Hepatocyte (in vitro differentiated cells): ENCODE data around the gene ARL17B.
"Not testable (repeated sequence)": the region's sequence is repeated elsewhere in the genome, so short reads cannot be mapped to it uniquely, and the experiment has no call there.

ENCODE experiments used
- EZH2 ChIP-seq: fragments of 200-600 bp; sonication (generic); IDR thresholded peaks from 2 replicates; pipeline ENCODE4 v1.6.1; 2016; ENCODE audit warnings: antibody characterized with exemption, mild to moderate bottlenecking, borderline replicate concordance
- EZH2phosphoT487 ChIP-seq: fragments of 200-600 bp; sonication (generic); IDR thresholded peaks from one replicate; pipeline ENCODE4 v1.6.1; 2018; ENCODE audit warnings: antibody characterized with exemption, mild to moderate bottlenecking, low read depth, moderate library complexity; ENCODE audit not compliant: unreplicated experiment, severe bottlenecking
- TF ChIP-seq, protein P1 (sequence below): fragments of 200-600 bp; sonication (generic); IDR thresholded peaks from 2 replicates; pipeline ENCODE4 v1.5.1; 2016; ENCODE audit warnings: antibody characterized with exemption, mild to moderate bottlenecking; ENCODE audit not compliant: poor library complexity

DNA sequence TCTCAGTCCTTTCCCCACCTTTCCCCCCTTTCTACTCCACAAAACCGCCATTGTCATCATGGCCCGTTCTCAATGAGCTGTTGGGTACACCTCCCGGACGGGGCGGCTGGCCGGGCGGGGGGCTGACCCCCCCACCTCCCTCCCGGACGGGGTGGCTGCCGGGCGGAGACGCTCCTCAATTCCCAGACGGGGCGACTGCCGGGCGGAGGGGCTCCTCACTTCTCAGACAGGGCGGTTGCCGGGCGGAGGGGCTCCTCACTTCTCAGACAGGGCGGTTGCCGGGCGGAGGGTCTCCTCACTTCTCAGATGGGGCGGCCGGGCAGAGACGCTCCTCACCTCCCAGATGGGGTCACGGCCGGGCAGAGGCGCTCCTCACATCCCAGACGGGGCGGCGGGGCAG is 108.8 kb downstream of the ARL17B start:
- TF ChIP-seq, protein P1, sequence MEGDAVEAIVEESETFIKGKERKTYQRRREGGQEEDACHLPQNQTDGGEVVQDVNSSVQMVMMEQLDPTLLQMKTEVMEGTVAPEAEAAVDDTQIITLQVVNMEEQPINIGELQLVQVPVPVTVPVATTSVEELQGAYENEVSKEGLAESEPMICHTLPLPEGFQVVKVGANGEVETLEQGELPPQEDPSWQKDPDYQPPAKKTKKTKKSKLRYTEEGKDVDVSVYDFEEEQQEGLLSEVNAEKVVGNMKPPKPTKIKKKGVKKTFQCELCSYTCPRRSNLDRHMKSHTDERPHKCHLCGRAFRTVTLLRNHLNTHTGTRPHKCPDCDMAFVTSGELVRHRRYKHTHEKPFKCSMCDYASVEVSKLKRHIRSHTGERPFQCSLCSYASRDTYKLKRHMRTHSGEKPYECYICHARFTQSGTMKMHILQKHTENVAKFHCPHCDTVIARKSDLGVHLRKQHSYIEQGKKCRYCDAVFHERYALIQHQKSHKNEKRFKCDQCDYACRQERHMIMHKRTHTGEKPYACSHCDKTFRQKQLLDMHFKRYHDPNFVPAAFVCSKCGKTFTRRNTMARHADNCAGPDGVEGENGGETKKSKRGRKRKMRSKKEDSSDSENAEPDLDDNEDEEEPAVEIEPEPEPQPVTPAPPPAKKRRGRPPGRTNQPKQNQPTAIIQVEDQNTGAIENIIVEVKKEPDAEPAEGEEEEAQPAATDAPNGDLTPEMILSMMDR, result not testable (repeated sequence)
- not testable (repeated sequence) for TF ChIP-seq EZH2, EZH2phosphoT487
